ENCODE measurements around the gene PPP2R2D.

DNA sequence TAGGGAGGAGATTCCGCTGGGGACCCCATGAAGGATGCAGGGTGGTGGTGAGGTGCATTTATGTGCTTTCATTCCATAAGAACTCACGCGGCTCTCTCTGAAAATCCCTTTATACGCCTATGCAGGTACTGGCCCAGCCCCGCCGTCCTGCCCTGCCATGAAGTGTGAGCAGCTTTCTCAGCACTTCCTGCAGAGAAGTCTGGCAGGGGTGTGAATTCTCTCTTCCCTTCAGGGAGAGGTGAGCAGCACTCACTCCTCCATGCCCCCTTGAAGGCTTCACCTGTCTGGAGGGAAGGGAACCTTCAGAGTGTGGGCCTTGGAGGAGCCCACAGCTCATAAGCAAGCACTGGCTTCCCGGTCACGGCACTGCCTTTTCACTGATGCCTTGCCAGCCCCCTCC lies 34.0 kb downstream of the PPP2R2D start:
- TF ChIP-seq YY1 (IDR thresholded peaks at IDR 0.05; ENCODE audit: insufficient read depth, insufficient read length) (no peak), ZNF274 (IDR thresholded peaks at IDR 0.05; ENCODE audit: low read depth, low read length) (no peak)

All from NT2/D1 (cell line).